HepG2 (cell line): ENCODE measurements around the gene AP3M1. TPM values are rescaled to one million over a fixed set of nuclear protein-coding genes. Genes with fewer than 3 reads are reported as not detected.

Experiments
- EEA1 ChIP-seq: sonication (generic); formaldehyde crosslinking; IDR thresholded peaks from 2 replicates; pipeline ENCODE4 v1.5.1; 2020; ENCODE audit warnings: mild to moderate bottlenecking, missing genetic modification reagents, borderline replicate concordance
- JUND ChIP-seq: sonication (generic); formaldehyde crosslinking; IDR thresholded peaks from 2 replicates; pipeline ENCODE4 v1.8.0; 2022; ENCODE audit warnings: mild to moderate bottlenecking, missing genetic modification reagents
- KLF15 ChIP-seq: sonication (generic); formaldehyde crosslinking; IDR thresholded peaks from 2 replicates; pipeline ENCODE4 v1.8.1; 2023; ENCODE audit warnings: borderline replicate concordance, mild to moderate bottlenecking, inconsistent platforms, missing genetic modification reagents, mixed read lengths
- MED1 ChIP-seq: sonication (generic); formaldehyde crosslinking; IDR thresholded peaks from 2 replicates; pipeline ENCODE4 v1.4.0; 2020; ENCODE audit warnings: missing genetic modification reagents
- MIER2 ChIP-seq: IDR thresholded peaks from 2 replicates; pipeline ENCODE4 v1.6.1; 2016; ENCODE audit warnings: missing biosample characterization, missing genetic modification reagents
- MIXL1 ChIP-seq: IDR thresholded peaks from 2 replicates; pipeline ENCODE4 v1.6.1; 2016
- NAIF1 ChIP-seq: sonication (generic); formaldehyde crosslinking; IDR thresholded peaks from 2 replicates; pipeline ENCODE4 v1.5.0; 2020; ENCODE audit warnings: mild to moderate bottlenecking, missing genetic modification reagents, borderline replicate concordance
- NONO ChIP-seq, 2 experiments: fragments of 450-650 bp in 1 of 2; sonication (generic) in 1 of 2; formaldehyde crosslinking in 1 of 2; IDR thresholded peaks in 1 of 2; conservative IDR thresholded peaks in 1 of 2; 2 replicates each; pipeline versions ENCODE4 v1.6.1 to v1.8.0; 2017 to 2022; ENCODE audit warnings: mild to moderate bottlenecking in 1 of 2, missing genetic modification reagents in 1 of 2, moderate library complexity in 1 of 2
- PHF8 ChIP-seq: sonication (generic); formaldehyde crosslinking; IDR thresholded peaks from 2 replicates; pipeline ENCODE4 v1.5.0; 2020; ENCODE audit warnings: missing genetic modification reagents
- POLR2G ChIP-seq: fragments of 200-400 bp; formaldehyde crosslinking; IDR thresholded peaks from 2 replicates; pipeline ENCODE4 v1.6.1; 2018; ENCODE audit warnings: mild to moderate bottlenecking, low read depth, low read length, moderate library complexity
- RNF219 ChIP-seq: sonication (generic); formaldehyde crosslinking; IDR thresholded peaks from 2 replicates; pipeline ENCODE4 v1.5.0; 2020; ENCODE audit warnings: mild to moderate bottlenecking, missing genetic modification reagents
- STAG1 ChIP-seq: sonication (generic); formaldehyde crosslinking; IDR thresholded peaks from 2 replicates; pipeline ENCODE4 v1.4.0; 2020; ENCODE audit warnings: missing genetic modification reagents
- TBX2 ChIP-seq: sonication (generic); formaldehyde crosslinking; IDR thresholded peaks from 2 replicates; pipeline ENCODE4 v1.5.0; 2020; ENCODE audit warnings: missing genetic modification reagents, mild to moderate bottlenecking, borderline replicate concordance
- ZNF350 ChIP-seq: sonication (generic); formaldehyde crosslinking; IDR thresholded peaks from 2 replicates; pipeline ENCODE4 v1.4.0; 2020; ENCODE audit warnings: mild to moderate bottlenecking, low read depth, missing genetic modification reagents, borderline replicate concordance
- ZNF431 ChIP-seq: sonication (generic); formaldehyde crosslinking; IDR thresholded peaks from 2 replicates; pipeline ENCODE4 v1.9.0; 2022; ENCODE audit warnings: missing genetic modification reagents, low read depth, mild to moderate bottlenecking, borderline replicate concordance
- ZNF468 ChIP-seq: sonication (generic); formaldehyde crosslinking; IDR thresholded peaks from 2 replicates; pipeline ENCODE4 v1.8.0; 2022; ENCODE audit warnings: mild to moderate bottlenecking, moderate library complexity, missing genetic modification reagents
- ZNF670 ChIP-seq: sonication (generic); formaldehyde crosslinking; IDR thresholded peaks from 2 replicates; pipeline ENCODE4 v1.8.0; 2022; ENCODE audit warnings: mild to moderate bottlenecking, missing genetic modification reagents, borderline replicate concordance
- ZNF687 ChIP-seq: sonication (generic); formaldehyde crosslinking; IDR thresholded peaks from 2 replicates; pipeline ENCODE4 v1.5.1; 2020; ENCODE audit warnings: mild to moderate bottlenecking, missing genetic modification reagents, moderate library complexity
- ZNF766 ChIP-seq: sonication (generic); formaldehyde crosslinking; IDR thresholded peaks from 2 replicates; pipeline ENCODE4 v1.5.0; 2020; ENCODE audit warnings: missing genetic modification reagents, borderline replicate concordance
- ZNF790 ChIP-seq: sonication (generic); formaldehyde crosslinking; IDR thresholded peaks from 2 replicates; pipeline ENCODE4 v1.8.0; 2022; ENCODE audit warnings: missing genetic modification reagents, mild to moderate bottlenecking, borderline replicate concordance
- ZSCAN29 ChIP-seq: sonication (generic); formaldehyde crosslinking; conservative IDR thresholded peaks from 2 replicates; pipeline ENCODE4 v1.4.0; 2020; ENCODE audit warnings: mild to moderate bottlenecking, missing genetic modification reagents
- polyA plus RNA-seq, 8 experiments: library from polyadenylated mRNA; depleted of rRNA in 3 of 8; stranded (reverse) in 7 of 8; unstranded in 1 of 8; fragments of >200 nt; fragmentation: Illumina TruSeq in 4 of 8; extraction: Trizol in 4 of 8; gene quantifications; 2 replicates each; pipeline versions ENCODE4 v1.2.1 to v1.2.3, GENCODE V29; 2011 to 2016; ENCODE audit warnings: low read depth in 4 of 8, missing spikeins in 1 of 8, mixed read lengths in 1 of 8; ENCODE audit not compliant: insufficient read depth in 1 of 8
- total RNA-seq, 5 experiments: library from RNA; depleted of rRNA; stranded (reverse); fragments of >200 nt; fragmentation: Illumina TruSeq; extraction: Trizol; gene quantifications; 2 replicates each; pipeline ENCODE4 v1.2.3, GENCODE V29; 2016; ENCODE audit warnings: low read depth in 1 of 5

Gene AP3M1
- total and polyA plus RNA-seq, 2 of the 13 experiments (the other 11 are each of a cell fraction or from before 2014, with no cell fraction given): 29.0 to 31.6 TPM

DNA sequence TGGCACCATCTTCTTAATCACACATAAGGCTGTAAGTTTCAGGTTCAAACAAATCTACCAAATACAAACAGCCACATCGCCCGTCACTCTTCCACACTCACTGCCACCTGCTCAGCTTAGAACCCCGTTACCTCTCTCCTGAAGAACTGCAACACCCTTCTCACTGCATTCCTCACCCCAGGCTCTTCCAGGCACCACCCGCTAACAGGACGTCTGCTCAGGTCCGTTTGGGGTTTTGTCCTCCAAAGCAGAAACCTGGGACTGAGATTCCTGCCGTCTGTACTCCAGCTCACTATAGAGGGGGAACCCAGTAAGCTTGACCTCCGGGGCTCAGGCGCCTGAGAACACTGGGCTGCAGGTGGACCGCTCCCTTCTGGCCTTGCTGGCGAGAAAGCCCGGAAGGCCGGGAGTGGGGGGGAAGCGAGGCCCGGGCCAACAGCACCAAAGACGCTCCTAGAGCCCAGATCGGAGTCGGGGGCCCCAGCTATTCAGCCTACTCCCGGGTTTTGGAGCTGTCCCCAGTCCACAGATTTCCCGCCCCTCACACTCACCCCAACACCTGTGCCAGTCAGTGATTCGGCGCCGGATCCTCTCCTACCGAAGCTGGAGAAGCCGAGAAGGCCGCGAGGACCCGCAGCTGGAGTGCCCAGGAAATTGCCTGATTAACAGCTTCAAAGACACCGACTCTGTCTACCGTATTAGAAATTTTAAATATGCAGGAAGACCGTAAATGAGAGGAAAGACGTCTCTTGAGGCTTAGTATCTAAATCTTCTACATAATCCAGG lies at the start of gene AP3M1 (continued):
- peak; percentile 59 for TF ChIP-seq ZNF687 (CRISPR knock-in tag)
- TF ChIP-seq EEA1 (CRISPR knock-in tag): no peak
- peak; percentile 73; the same call in 1 of the 2 replicates for TF ChIP-seq ZNF350 (CRISPR knock-in tag)
- TF ChIP-seq PHF8 (CRISPR knock-in tag): peak; percentile 69
- TF ChIP-seq STAG1: no peak
- 0 out of 2 replicates have a peak, but pooled peaks have one; percentile 22 for TF ChIP-seq ZNF766 (CRISPR knock-in tag)
- 0 out of 2 replicates have a peak, but pooled peaks have one; percentile 25 for TF ChIP-seq ZNF670 (CRISPR knock-in tag)
- no peak for TF ChIP-seq MIER2 (CRISPR knock-in tag)
- TF ChIP-seq KLF15: no peak; the same call in 1 of the 2 replicates
- TF ChIP-seq ZNF468 (CRISPR knock-in tag): no peak
- TF ChIP-seq ZSCAN29 (CRISPR knock-in tag): no peak
- no peak for TF ChIP-seq NONO (IDR thresholded peaks at IDR 0.05)
- 0 out of 2 replicates have a peak, but pooled peaks have one; percentile 45 for TF ChIP-seq NONO (CRISPR knock-in tag; conservative IDR thresholded peaks at IDR 0.05)
- TF ChIP-seq RNF219 (CRISPR knock-in tag): 0 out of 2 replicates have a peak, but pooled peaks have one; percentile 52
- TF ChIP-seq JUND (CRISPR knock-in tag): no peak
- TF ChIP-seq MIXL1: peak; percentile 54; the same call in 1 of the 2 replicates
- 0 out of 2 replicates have a peak, but pooled peaks have one; percentile 26 for TF ChIP-seq TBX2
- TF ChIP-seq NAIF1: peak; percentile 6; the same call in 1 of the 2 replicates
- TF ChIP-seq MED1 (CRISPR knock-in tag): peak; percentile 53; the same call in 1 of the 2 replicates
- peak; percentile 57; the same call in 1 of the 2 replicates for TF ChIP-seq POLR2G
- 0 out of 2 replicates have a peak, but pooled peaks have one; percentile 24 for TF ChIP-seq ZNF790 (CRISPR knock-in tag)
- no peak; the same call in 1 of the 2 replicates for TF ChIP-seq ZNF431 (CRISPR knock-in tag)
